ENCODE data around the gene GBE1.

GRCh38 chr3:81728766-81729544 is 32.5 kb downstream of the GBE1 start:
- TF ChIP-seq MAX (IDR thresholded peaks at IDR 0.05; ENCODE audit: low read depth, low read length) (no peak), EZH2 (IDR thresholded peaks at IDR 0.05; ENCODE audit: borderline replicate concordance, control insufficient read depth, low read depth, low read length) (no peak), POLR2AphosphoS5 (IDR thresholded peaks at IDR 0.05; ENCODE audit: low read length) (no peak)
